ENCODE data around the gene MEGF11.

Gene MEGF11

DNA sequence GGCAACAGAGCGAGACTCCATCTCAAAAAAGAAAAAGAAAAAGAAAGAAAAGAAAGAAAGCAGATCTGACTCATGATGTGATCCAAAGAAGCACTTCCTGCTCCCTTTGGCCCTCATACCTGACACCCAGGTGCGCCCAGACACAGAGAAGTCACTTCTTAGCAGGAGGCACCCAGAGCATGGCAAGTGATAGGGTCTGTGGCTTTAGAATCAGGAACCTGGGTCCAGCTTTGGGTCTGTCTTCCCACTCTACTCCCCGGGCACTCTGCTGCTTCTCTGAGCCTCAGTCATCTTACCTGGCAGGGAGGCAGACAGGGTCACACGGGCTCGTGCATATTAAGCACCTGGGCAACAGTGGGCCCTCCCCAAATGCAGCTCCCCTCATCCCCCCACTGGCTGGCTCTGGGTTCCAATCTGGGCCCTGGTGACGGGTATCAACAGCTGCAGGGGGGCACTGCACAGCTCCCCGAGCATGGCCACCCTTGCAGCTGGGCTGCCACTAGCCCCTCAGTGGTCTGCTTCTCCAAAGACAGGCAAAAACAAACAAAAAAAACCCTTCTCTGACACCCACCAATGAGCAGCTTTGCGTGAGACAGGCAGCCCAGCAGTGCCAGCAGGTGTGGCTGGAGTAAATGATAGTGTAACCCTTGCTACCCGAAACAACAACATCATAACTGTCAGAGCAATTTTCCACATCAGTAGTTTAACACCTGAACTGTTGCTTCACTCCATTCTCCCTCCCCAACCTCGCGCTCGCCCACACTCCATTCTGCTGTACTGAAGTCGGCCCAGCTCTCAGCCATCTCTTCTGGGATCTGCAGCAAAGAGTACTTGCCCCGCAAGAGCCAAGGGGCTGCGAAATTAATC is 99.8 kb downstream of the MEGF11 start:
- no peaks in the 10 kb centered on the region for H3K27me3 ChIP-seq (ENCODE audit: insufficient read depth, low read length)
- peak overlapping the region; percentile 100 for H3K27ac ChIP-seq (ENCODE audit: low read depth, low read length, poor library complexity, severe bottlenecking)

DNA sequence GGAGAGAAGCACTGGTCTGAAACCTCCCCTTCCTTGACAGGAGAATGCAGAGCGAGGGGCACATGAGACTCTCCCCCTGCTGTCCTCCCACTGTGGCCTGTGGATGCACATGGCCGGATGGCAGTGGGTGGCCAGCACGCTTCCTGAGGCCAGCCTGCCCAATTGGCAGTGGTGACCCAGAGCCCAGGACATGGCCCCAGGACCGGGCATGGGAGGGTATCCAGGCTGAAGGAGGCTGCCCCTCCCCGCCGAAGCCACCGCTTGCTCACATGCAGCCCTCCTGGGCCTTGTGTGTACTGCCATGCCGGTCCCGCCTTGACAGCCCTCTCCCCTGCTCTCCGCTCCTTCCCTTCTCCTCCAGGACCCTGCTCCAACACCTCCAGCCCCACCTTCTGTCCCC is 100.9 kb downstream of the MEGF11 start:
- Histone ChIP-seq H3K9ac (ENCODE audit: low read length) (peak overlapping the region; percentile 98), H3K79me2 (ENCODE audit: insufficient read depth, low read length) (peaks cover 55% of the 10 kb centered on the region), H3F3A (ENCODE audit: insufficient read depth, low read length) (peaks cover 3% of the 10 kb centered on the region; the same call in 1 of the 2 replicates), H3K27me3 (ENCODE audit: insufficient read depth, low read length) (no peaks in the 10 kb centered on the region), H2AFZ (ENCODE audit: low read length) (no peak overlapping the region), H4K20me1 (ENCODE audit: insufficient read depth, low read length) (no peaks in the 10 kb centered on the region), H3K4me1 (ENCODE audit: insufficient read depth, low read length, severe bottlenecking) (peaks cover 93% of the 10 kb centered on the region), H3K9me3 (ENCODE audit: low read length) (no peaks in the 10 kb centered on the region), H3K27ac (ENCODE audit: low read depth, low read length, poor library complexity, severe bottlenecking) (peak overlapping the region; percentile 100), H3K4me2 (ENCODE audit: low read length) (peak overlapping the region; percentile 72), H3K36me3 (ENCODE audit: insufficient read depth, low read length) (peaks cover 56% of the 10 kb centered on the region), H3K9me2 (ENCODE audit: low read depth, low read length) (no peaks in the 10 kb centered on the region), H3K4me3 (ENCODE audit: low read depth, low read length, poor library complexity, severe bottlenecking) (peak overlapping the region; percentile 86)
- TF ChIP-seq, protein P1, sequence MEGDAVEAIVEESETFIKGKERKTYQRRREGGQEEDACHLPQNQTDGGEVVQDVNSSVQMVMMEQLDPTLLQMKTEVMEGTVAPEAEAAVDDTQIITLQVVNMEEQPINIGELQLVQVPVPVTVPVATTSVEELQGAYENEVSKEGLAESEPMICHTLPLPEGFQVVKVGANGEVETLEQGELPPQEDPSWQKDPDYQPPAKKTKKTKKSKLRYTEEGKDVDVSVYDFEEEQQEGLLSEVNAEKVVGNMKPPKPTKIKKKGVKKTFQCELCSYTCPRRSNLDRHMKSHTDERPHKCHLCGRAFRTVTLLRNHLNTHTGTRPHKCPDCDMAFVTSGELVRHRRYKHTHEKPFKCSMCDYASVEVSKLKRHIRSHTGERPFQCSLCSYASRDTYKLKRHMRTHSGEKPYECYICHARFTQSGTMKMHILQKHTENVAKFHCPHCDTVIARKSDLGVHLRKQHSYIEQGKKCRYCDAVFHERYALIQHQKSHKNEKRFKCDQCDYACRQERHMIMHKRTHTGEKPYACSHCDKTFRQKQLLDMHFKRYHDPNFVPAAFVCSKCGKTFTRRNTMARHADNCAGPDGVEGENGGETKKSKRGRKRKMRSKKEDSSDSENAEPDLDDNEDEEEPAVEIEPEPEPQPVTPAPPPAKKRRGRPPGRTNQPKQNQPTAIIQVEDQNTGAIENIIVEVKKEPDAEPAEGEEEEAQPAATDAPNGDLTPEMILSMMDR (IDR thresholded peaks at IDR 0.05; ENCODE audit: low read length), result no peak
- TF ChIP-seq EZH2 (IDR thresholded peaks at IDR 0.05; ENCODE audit: borderline replicate concordance, low read length), result no peak

More for the DNA sequence above, 99.8 kb downstream of the MEGF11 start:
- Histone ChIP-seq H3K4me3 (ENCODE audit: low read depth, low read length, poor library complexity, severe bottlenecking) (peak overlapping the region; percentile 86), H3K4me2 (ENCODE audit: low read length) (peak overlapping the region; percentile 72), H3K79me2 (ENCODE audit: insufficient read depth, low read length) (peaks cover 49% of the 10 kb centered on the region), H3F3A (ENCODE audit: insufficient read depth, low read length) (peaks cover 3% of the 10 kb centered on the region; the same call in 1 of the 2 replicates), H3K9ac (ENCODE audit: low read length) (peak overlapping the region; percentile 98), H3K36me3 (ENCODE audit: insufficient read depth, low read length) (peaks cover 44% of the 10 kb centered on the region), H3K9me3 (ENCODE audit: low read length) (no peaks in the 10 kb centered on the region), H3K9me2 (ENCODE audit: low read depth, low read length) (no peaks in the 10 kb centered on the region), H3K4me1 (ENCODE audit: insufficient read depth, low read length, severe bottlenecking) (peaks cover 93% of the 10 kb centered on the region), H2AFZ (ENCODE audit: low read length) (no peak overlapping the region), H4K20me1 (ENCODE audit: insufficient read depth, low read length) (no peaks in the 10 kb centered on the region)
- TF ChIP-seq, protein P1 (IDR thresholded peaks at IDR 0.05; ENCODE audit: low read length), result no peak
- no peak for TF ChIP-seq EZH2 (IDR thresholded peaks at IDR 0.05; ENCODE audit: borderline replicate concordance, low read length)

DNA sequence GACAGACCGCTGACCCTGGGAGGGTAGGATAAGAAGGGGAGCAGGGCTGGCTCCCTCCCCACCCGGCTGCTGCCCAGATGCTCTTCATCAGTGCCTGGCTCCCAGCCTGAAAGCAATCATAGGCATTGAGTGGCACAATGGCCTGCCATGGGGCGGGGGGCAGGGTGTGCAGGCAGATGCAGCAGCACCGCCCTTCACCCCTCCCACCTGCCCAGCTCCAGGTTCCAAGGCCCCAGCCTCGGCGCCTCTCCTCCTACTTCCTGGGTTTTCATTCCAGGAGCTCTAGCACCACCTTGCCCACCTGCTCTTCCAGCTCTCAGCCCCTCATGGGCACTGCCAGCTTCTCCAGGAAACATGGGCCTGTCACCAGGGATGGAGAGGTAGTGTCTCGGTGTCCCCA is 101.7 kb downstream of the MEGF11 start:
- Histone ChIP-seq H3K9me3 (ENCODE audit: low read length) (no peaks in the 10 kb centered on the region), H3K4me2 (ENCODE audit: low read length) (peak overlapping the region; percentile 72), H4K20me1 (ENCODE audit: insufficient read depth, low read length) (no peaks in the 10 kb centered on the region), H3K36me3 (ENCODE audit: insufficient read depth, low read length) (peaks cover 64% of the 10 kb centered on the region), H3K4me1 (ENCODE audit: insufficient read depth, low read length, severe bottlenecking) (peaks cover 93% of the 10 kb centered on the region), H3K79me2 (ENCODE audit: insufficient read depth, low read length) (peaks cover 56% of the 10 kb centered on the region), H3K9me2 (ENCODE audit: low read depth, low read length) (no peaks in the 10 kb centered on the region), H3K4me3 (ENCODE audit: low read depth, low read length, poor library complexity, severe bottlenecking) (peak overlapping the region; percentile 86), H3F3A (ENCODE audit: insufficient read depth, low read length) (peaks cover 3% of the 10 kb centered on the region; the same call in 1 of the 2 replicates), H2AFZ (ENCODE audit: low read length) (no peak overlapping the region), H3K27me3 (ENCODE audit: insufficient read depth, low read length) (no peaks in the 10 kb centered on the region), H3K9ac (ENCODE audit: low read length) (peak overlapping the region; percentile 98), H3K27ac (ENCODE audit: low read depth, low read length, poor library complexity, severe bottlenecking) (peak overlapping the region; percentile 100)
- no peak for TF ChIP-seq EZH2 (IDR thresholded peaks at IDR 0.05; ENCODE audit: borderline replicate concordance, low read length)
- TF ChIP-seq, protein P1 (IDR thresholded peaks at IDR 0.05; ENCODE audit: low read length), result peak; percentile 27; the same call in 1 of the 2 replicates
